CD4-positive, CD25-positive, alpha-beta regulatory T cell (primary cell): ENCODE results near the gene CAPN1. TPM values are rescaled to one million over a fixed set of nuclear protein-coding genes. Genes with fewer than 3 reads are reported as not detected.
"Not testable (repeated sequence)": the region's sequence is repeated elsewhere in the genome, so short reads cannot be mapped to it uniquely, and the experiment has no call there.

ENCODE experiments used
- ATAC-seq, 2 donors: fragments of 150-1000 bp; cut with Tn5 transposase; one replicate each; pipeline ENCODE4 v1.10.0; 2021; ENCODE audit warnings: low read depth in 2 of 2, moderate number of reproducible peaks in 2 of 2, moderate library complexity in 1 of 2
- DNase-seq, 3 donors: peaks; one replicate each; pipeline versions ENCODE4 v3.0.0 to v3.0.0-alpha.2; 2012 to 2022; ENCODE audit warnings: mixed read lengths in 1 of 3
- H3K27ac ChIP-seq: one replicate; pipeline ENCODE4 v1.7.0; 2013; ENCODE audit warnings: mild to moderate bottlenecking, low read length; ENCODE audit not compliant: insufficient read depth, poor library complexity, severe bottlenecking
- H3K27me3 ChIP-seq: one replicate; pipeline ENCODE4 v1.7.0; 2013; ENCODE audit warnings: low read length; ENCODE audit not compliant: control insufficient read depth, insufficient read depth
- H3K36me3 ChIP-seq: one replicate; pipeline ENCODE4 v1.7.0; 2013; ENCODE audit warnings: mild to moderate bottlenecking, low read length, moderate library complexity; ENCODE audit not compliant: control insufficient read depth, insufficient read depth
- H3K4me1 ChIP-seq: 2 replicates; pipeline ENCODE4 v1.7.0; 2013; ENCODE audit warnings: mild to moderate bottlenecking, low read length; ENCODE audit not compliant: insufficient read depth, control insufficient read depth, poor library complexity, severe bottlenecking
- H3K4me3 ChIP-seq: one replicate; pipeline ENCODE4 v1.7.0; 2013; ENCODE audit warnings: low read depth, mild to moderate bottlenecking, low read length, moderate library complexity
- H3K9me3 ChIP-seq, 2 experiments: 1 replicate in 1 of 2; 2 replicates in 1 of 2; pipeline ENCODE4 v1.7.0; 2013; ENCODE audit warnings: low read length in 2 of 2, mild to moderate bottlenecking in 1 of 2, moderate library complexity in 1 of 2; ENCODE audit not compliant: control insufficient read depth in 2 of 2
- H3K27ac Mint-ChIP-seq, 3 donors: one replicate each; pipeline ENCODE4 v1.8.0; 2020 to 2022; ENCODE audit warnings: mild to moderate bottlenecking in 3 of 3, mixed read lengths in 3 of 3, moderate library complexity in 2 of 3
- H3K27me3 Mint-ChIP-seq: one replicate; pipeline ENCODE4 v1.8.0; 2022; ENCODE audit warnings: mild to moderate bottlenecking, mixed read lengths
- H3K36me3 Mint-ChIP-seq: one replicate; pipeline ENCODE4 v1.8.0; 2020; ENCODE audit warnings: mixed read lengths
- H3K4me1 Mint-ChIP-seq, 4 donors: one replicate each; pipeline ENCODE4 v1.8.0; 2020 to 2022; ENCODE audit warnings: mixed read lengths in 4 of 4, mild to moderate bottlenecking in 1 of 4
- H3K4me3 Mint-ChIP-seq, 4 donors: one replicate each; pipeline ENCODE4 v1.8.0; 2020 to 2022; ENCODE audit warnings: mild to moderate bottlenecking in 4 of 4, mixed read lengths in 4 of 4, moderate library complexity in 3 of 4
- H3K9me3 Mint-ChIP-seq, 7 donors: one replicate each; pipeline ENCODE4 v1.8.0; 2020 to 2022; ENCODE audit warnings: mixed read lengths in 7 of 7, mild to moderate bottlenecking in 3 of 7, moderate library complexity in 2 of 7
- polyA plus RNA-seq, 4 donors: library from polyadenylated mRNA; unstranded; fragments of 300-500 nt; fragmentation: Illumina TruSeq; gene quantifications; one replicate each; pipeline ENCODE4 v1.2.3, GENCODE V29; 2021
- total RNA-seq: library from RNA; stranded (reverse); gene quantifications from one replicate; pipeline ENCODE4 v1.2.3, GENCODE V29; 2022

CAPN1 gene
- total and polyA plus RNA-seq, 5 donors from 2014 or later = 91.2 to 158 (median 127) TPM

DNA sequence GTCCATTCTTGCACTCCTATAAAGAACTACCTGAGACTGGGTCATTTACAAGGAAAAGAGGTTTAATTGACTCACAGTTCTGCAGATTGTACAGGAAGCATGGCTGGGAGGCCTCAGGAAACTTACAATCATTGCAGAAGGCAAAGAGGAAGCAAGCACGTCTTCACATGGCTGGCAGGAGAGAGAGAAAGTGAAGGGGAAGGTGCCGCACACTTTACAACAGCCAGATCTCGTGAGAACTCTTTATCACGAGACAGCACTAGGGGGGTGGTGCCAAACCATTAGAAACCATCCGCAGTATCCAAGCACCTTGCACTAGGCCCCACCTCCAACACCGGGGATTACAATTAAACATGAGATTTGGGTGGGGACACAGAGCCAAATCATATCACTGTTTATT, 60.7 kb downstream of the CAPN1 start:
- H3K36me3 ChIP-seq = no peaks in the 10 kb centered on the region
- Mint-ChIP-seq H3K4me1 (no peaks in the 10 kb centered on the region), H3K4me3 (no peak overlapping the region), H3K36me3 (peaks cover 4% of the 10 kb centered on the region), H3K9me3 (peaks cover 0 to 7% (median 3%) of the 10 kb centered on the region in 7 donors), H3K27me3 (peaks cover 4% of the 10 kb centered on the region), H3K27ac (no peak overlapping the region)
- H3K27me3 ChIP-seq = no peaks in the 10 kb centered on the region
- no peak overlapping the region for H3K4me3 ChIP-seq
- no peak for ATAC-seq
- peaks cover 7 to 10% of the 10 kb centered on the region in 2 experiments for H3K9me3 ChIP-seq
- no peaks in the 10 kb centered on the region for H3K4me1 ChIP-seq
- DNase-seq = no peak
- H3K27ac ChIP-seq = no peak overlapping the region

DNA sequence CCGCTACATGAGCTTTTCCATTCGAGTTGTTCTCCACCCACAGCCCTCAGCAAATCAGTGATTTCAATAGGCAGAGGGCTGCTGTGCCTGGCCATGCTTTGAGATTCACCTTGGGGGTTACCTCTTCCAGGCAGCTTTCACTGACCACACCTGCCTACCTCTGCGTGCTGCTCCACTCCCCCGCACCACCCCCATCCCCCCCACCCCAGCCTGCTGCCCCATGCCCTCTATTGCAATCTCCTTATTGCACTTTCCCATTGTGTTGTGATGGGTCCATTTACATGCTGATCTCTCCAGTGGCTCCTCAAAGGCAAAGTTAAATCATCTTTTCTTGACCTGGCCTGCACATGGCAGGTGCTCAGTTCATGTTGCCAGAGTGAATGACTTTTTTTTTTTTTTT, 62.1 kb downstream of the CAPN1 start:
- no peaks in the 10 kb centered on the region for H3K36me3 ChIP-seq
- H3K9me3 Mint-ChIP-seq = peaks cover 0 to 7% (median 3%) of the 10 kb centered on the region in 7 donors
- no peak overlapping the region for H3K27ac Mint-ChIP-seq
- H3K27me3 ChIP-seq = no peaks in the 10 kb centered on the region
- no peak overlapping the region for H3K4me3 Mint-ChIP-seq
- H3K27ac ChIP-seq = no peak overlapping the region
- H3K36me3 Mint-ChIP-seq = peaks cover 4% of the 10 kb centered on the region
- DNase-seq (no peak), ATAC-seq (no peak)
- H3K4me1 ChIP-seq = no peaks in the 10 kb centered on the region
- peaks cover 4% of the 10 kb centered on the region for H3K27me3 Mint-ChIP-seq
- peaks cover 7 to 10% of the 10 kb centered on the region in 2 experiments for H3K9me3 ChIP-seq
- H3K4me1 Mint-ChIP-seq = no peaks in the 10 kb centered on the region
- H3K4me3 ChIP-seq = no peak overlapping the region

DNA sequence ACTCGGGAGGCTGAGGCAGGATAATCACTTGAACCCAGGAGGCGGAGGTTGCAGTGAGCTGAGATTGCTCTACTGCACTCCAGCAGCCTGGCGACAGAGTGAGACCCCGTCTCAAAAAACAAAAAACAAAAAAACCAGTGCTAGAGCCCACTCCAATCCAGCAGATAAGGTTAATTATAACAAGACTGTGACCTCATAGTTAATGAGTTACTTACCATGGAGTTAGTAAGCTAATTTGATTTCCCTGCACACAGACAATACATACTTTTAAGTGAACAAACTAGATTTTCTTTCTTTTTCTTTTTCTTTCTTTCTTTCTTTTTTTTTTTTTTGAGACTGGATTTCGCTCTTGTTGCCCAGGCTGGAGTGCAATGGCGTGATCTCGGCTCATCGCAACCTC, 63.3 kb downstream of the CAPN1 start:
- not testable (repeated sequence) for H3K4me1 Mint-ChIP-seq, H3K27me3 Mint-ChIP-seq, H3K27ac ChIP-seq, DNase-seq, H3K36me3 Mint-ChIP-seq, H3K4me1 ChIP-seq, H3K36me3 ChIP-seq, H3K27ac Mint-ChIP-seq, H3K9me3 ChIP-seq, H3K4me3 ChIP-seq, H3K27me3 ChIP-seq, H3K9me3 Mint-ChIP-seq, ATAC-seq, H3K4me3 Mint-ChIP-seq

DNA sequence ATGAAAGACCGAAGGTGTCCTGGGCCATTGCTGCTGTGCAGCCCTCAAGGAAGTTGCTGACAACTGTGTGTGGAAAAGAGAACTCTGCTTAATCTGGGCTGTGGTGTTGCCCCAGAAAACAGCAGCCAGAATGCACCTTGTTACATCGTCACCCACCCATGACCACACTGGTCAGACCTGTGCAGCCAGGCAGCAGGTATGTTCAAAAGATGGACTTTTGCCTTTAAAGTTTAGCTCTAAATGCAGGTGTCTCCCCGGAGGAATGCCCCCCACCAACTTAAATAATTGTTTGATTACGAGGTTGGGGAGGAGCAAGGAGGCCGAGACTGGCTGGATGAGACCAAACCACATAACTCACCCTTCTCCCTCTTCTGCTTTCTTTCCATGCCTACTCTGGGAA, 64.8 kb downstream of the CAPN1 start:
- peaks cover 4% of the 10 kb centered on the region for H3K36me3 Mint-ChIP-seq
- no peaks in the 10 kb centered on the region for H3K27me3 Mint-ChIP-seq
- H3K4me1 Mint-ChIP-seq = peaks cover 0 to 2% (median 0%) of the 10 kb centered on the region in 4 donors
- Histone ChIP-seq H3K36me3 (no peaks in the 10 kb centered on the region), H3K27ac (no peak overlapping the region), H3K27me3 (no peaks in the 10 kb centered on the region), H3K9me3 (peaks cover 7 to 10% of the 10 kb centered on the region in 2 experiments), H3K4me1 (no peaks in the 10 kb centered on the region), H3K4me3 (no peak overlapping the region)
- H3K4me3 Mint-ChIP-seq = no peak overlapping the region
- ATAC-seq = no peak
- H3K9me3 Mint-ChIP-seq = peaks cover 0 to 7% (median 3%) of the 10 kb centered on the region in 7 donors
- DNase-seq = no peak
- no peak overlapping the region for H3K27ac Mint-ChIP-seq

DNA sequence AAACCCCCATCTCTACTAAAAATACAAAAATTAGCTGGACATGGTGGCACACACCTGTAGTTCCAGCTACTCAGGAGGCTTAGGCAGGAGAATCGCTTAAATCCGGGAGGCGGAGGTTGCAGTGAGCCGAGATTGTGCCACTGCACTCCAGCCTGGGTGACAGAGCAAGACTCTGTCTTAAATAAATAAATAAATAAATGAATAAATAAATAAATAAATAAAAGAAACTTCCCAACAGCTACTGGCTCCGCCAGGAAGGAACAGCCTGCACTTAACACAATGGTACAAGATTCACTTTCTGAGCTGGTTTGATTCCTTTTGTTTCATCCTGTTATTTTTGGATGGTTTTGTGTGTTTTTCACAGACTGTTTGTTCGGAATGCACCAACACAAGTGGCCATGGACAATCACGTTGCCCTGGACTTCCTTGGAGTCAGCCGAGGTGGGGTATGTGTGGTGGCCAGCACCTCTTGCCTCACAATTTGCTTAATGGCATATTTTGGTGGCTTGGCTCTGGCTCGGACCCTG, 66.5 kb downstream of the CAPN1 start:
- not testable (repeated sequence) for H3K36me3 ChIP-seq, H3K4me1 Mint-ChIP-seq, H3K27ac ChIP-seq, H3K9me3 Mint-ChIP-seq, H3K4me3 Mint-ChIP-seq, H3K27ac Mint-ChIP-seq, H3K4me1 ChIP-seq, H3K9me3 ChIP-seq, ATAC-seq, H3K27me3 ChIP-seq, DNase-seq, H3K36me3 Mint-ChIP-seq, H3K27me3 Mint-ChIP-seq, H3K4me3 ChIP-seq

DNA sequence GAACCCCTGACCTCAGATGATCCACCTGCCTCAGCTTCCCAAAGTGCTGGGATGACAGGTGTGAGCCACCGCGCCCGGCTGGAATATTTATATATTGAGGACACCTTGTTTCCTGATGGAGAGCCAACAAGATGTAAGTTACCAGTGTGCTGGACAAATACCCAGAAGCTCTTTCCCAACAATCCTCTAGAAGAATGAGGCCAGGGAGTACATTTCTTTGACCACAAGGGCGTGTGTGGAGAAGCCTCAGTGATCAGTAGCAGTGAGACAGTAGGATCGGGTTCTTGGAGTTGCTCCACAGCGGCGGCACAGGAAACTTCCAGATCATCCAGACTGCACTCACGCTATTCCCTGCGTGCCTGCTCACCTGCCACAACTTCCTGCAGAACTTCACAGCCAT, 69.7 kb downstream of the CAPN1 start:
- no peak overlapping the region for H3K4me3 Mint-ChIP-seq
- no peak overlapping the region for H3K27ac Mint-ChIP-seq

DNA sequence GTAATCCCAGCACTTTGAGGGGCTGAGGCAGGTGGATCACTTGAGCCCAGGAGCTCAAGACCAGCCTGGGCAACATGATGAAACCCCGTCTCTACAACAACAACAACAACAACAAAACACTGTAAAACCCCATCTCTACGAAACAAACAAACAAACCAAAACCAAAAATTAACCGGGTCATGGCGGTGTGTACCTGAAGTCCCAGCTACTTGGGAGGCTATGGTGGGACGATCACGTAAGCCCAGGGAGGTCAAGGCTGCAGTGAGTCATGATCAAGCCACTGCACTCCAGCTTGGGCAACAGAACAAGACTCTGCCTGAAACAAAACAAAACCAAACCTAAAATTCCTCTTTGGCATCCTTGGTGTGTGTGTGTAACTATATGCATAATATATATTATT, 73.0 kb downstream of the CAPN1 start:
- H3K27ac Mint-ChIP-seq = no peak overlapping the region
- Histone ChIP-seq H3K27ac (no peak overlapping the region), H3K4me3 (no peak overlapping the region), H3K36me3 (no peaks in the 10 kb centered on the region), H3K4me1 (no peaks in the 10 kb centered on the region), H3K9me3 (no peaks in the 10 kb centered on the region), H3K27me3 (no peaks in the 10 kb centered on the region)
- H3K9me3 Mint-ChIP-seq = no peaks in the 10 kb centered on the region
- ATAC-seq = no peak
- no peak for DNase-seq
- H3K27me3 Mint-ChIP-seq = peaks cover 20% of the 10 kb centered on the region
- no peaks in the 10 kb centered on the region for H3K36me3 Mint-ChIP-seq
- no peak overlapping the region for H3K4me3 Mint-ChIP-seq
- H3K4me1 Mint-ChIP-seq = peaks cover 0 to 2% (median under 1%) of the 10 kb centered on the region in 4 donors

More for the DNA sequence above, 69.7 kb downstream of the CAPN1 start:
- Mint-ChIP-seq H3K9me3 (no peaks in the 10 kb centered on the region), H3K27me3 (peaks cover 15% of the 10 kb centered on the region), H3K4me1 (peaks cover 0 to 2% (median under 1%) of the 10 kb centered on the region in 4 donors), H3K36me3 (no peaks in the 10 kb centered on the region)
- no peak overlapping the region for H3K27ac ChIP-seq
- ATAC-seq (no peak), DNase-seq (no peak)
- no peak overlapping the region for H3K4me3 ChIP-seq
- H3K4me1 ChIP-seq = no peaks in the 10 kb centered on the region
- no peaks in the 10 kb centered on the region for H3K36me3 ChIP-seq
- H3K27me3 ChIP-seq = no peaks in the 10 kb centered on the region
- H3K9me3 ChIP-seq = no peaks in the 10 kb centered on the region

DNA sequence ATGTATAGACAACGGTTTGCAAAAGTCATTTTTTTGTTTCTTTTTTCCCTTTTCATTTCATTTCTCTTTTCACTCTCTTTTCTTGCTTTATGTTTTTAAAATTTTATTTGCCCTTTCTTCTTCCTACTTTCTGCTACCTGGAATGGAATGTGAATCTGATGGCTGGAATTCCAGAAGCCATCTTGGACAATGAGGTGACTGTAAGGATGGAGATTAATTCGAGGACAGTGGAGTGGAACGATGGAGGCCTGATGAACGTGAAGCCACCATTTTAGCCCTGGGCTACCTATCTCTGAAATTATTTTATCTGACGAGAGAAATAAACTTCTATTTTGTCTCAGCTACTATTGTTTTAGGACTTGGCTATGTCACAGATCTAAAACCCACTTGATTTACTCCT, 77.3 kb downstream of the CAPN1 start:
- no peaks in the 10 kb centered on the region for H3K27me3 ChIP-seq
- DNase-seq (no peak), ATAC-seq (no peak)
- peak overlapping the region in 3 of 4 donors; percentile 11 to 77 (median 16) for H3K4me3 Mint-ChIP-seq
- no peaks in the 10 kb centered on the region for H3K36me3 ChIP-seq
- H3K27ac ChIP-seq = no peak overlapping the region
- peaks cover 13% of the 10 kb centered on the region for H3K27me3 Mint-ChIP-seq
- no peak overlapping the region for H3K4me3 ChIP-seq
- no peaks in the 10 kb centered on the region for H3K9me3 Mint-ChIP-seq
- peaks cover 6 to 30% (median 12%) of the 10 kb centered on the region in 4 donors for H3K4me1 Mint-ChIP-seq
- H3K4me1 ChIP-seq = peaks cover 21% of the 10 kb centered on the region
- H3K36me3 Mint-ChIP-seq = no peaks in the 10 kb centered on the region
- H3K27ac Mint-ChIP-seq = no peak overlapping the region
- no peaks in the 10 kb centered on the region for H3K9me3 ChIP-seq
